Kidney (tissue), 14 donors: ENCODE data around the gene STPG2. TPM values are rescaled to one million over a fixed set of nuclear protein-coding genes. Genes with fewer than 3 reads are reported as not detected.

Experiments
- DNase-seq, 5 donors: peaks; one replicate each; pipeline ENCODE4 v3.0.0-alpha.2; 2013 to 2020
- FAIRE-seq: peaks from 2 replicates; lab custom pipeline; 2012; peaks lifted over from hg19 to GRCh38; lab: Jason Lieb, UNC
- H3K27ac ChIP-seq, 2 donors: one replicate each; pipeline ENCODE4 v1.7.0; 2013; ENCODE audit warnings: low read depth in 2 of 2, low read length in 2 of 2, inconsistent platforms in 1 of 2
- H3K27me3 ChIP-seq: one replicate; pipeline ENCODE4 v1.7.1; 2013; ENCODE audit warnings: low read length, inconsistent platforms; ENCODE audit not compliant: control insufficient read depth, insufficient read depth
- H3K36me3 ChIP-seq, 3 donors: one replicate each; pipeline versions ENCODE4 v1.7.0 to v1.7.1; 2013; ENCODE audit warnings: low read length in 3 of 3, control low read depth in 1 of 3, inconsistent platforms in 1 of 3; ENCODE audit not compliant: insufficient read depth in 3 of 3, control insufficient read depth in 2 of 3
- H3K4me1 ChIP-seq, 3 donors: one replicate each; pipeline versions ENCODE4 v1.7.0 to v1.7.1; 2013; ENCODE audit warnings: low read length in 3 of 3, inconsistent platforms in 1 of 3, low read depth in 1 of 3; ENCODE audit not compliant: control insufficient read depth in 2 of 3, insufficient read depth in 2 of 3
- H3K4me3 ChIP-seq, 3 donors: one replicate each; pipeline versions ENCODE4 v1.7.0 to v1.8.1; 2013; ENCODE audit warnings: low read length in 3 of 3, control low read depth in 1 of 3, inconsistent platforms in 1 of 3
- H3K9ac ChIP-seq, 3 donors: one replicate each; pipeline versions ENCODE4 v1.7.0 to v1.7.1; 2013; ENCODE audit warnings: low read length in 3 of 3, control low read depth in 1 of 3, inconsistent platforms in 1 of 3
- H3K9me3 ChIP-seq, 3 donors: one replicate each; pipeline versions ENCODE4 v1.7.0 to v1.7.1; 2013; ENCODE audit warnings: low read length in 3 of 3, control low read depth in 1 of 3, inconsistent platforms in 1 of 3; ENCODE audit not compliant: control insufficient read depth in 2 of 3, insufficient read depth in 1 of 3
- intact Hi-C: fragments of 100-400 bp; cut with DNase I; formaldehyde crosslinking; loops from one replicate; pipeline ENCODE4 v1.11.1; 2022
- polyA plus RNA-seq: library from polyadenylated mRNA; stranded (reverse); fragments of 350-450 nt; fragmentation: Illumina TruSeq; extraction: RNeasy Lipid Tissue Mini Kit (QIAGEN cat#74804); gene quantifications from one replicate; pipeline ENCODE4 v1.2.3, GENCODE V29; 2014; ENCODE audit warnings: low read depth, low replicate concordance; ENCODE audit not compliant: insufficient read depth
- total RNA-seq: library from RNA; stranded (reverse); fragmentation: NEBNext Ultra II Directional; extraction: Animal tissue kit (Norgen Biotek cat#: 25700); gene quantifications from one replicate; pipeline ENCODE4 v1.2.1, GENCODE V29; 2021
- TF ChIP-seq, protein P1 (sequence below): IDR thresholded peaks from 3 replicates; pipeline ENCODE4 v1.5.1; 2012; ENCODE audit warnings: mild to moderate bottlenecking, moderate library complexity, borderline replicate concordance; ENCODE audit not compliant: insufficient read depth; ENCODE audit errors: extremely low read depth
- donor health status: control.
- donor health status: control.
- donor health status: control.
- donor health status: control.
- donor health status: control.
- donor health status: DM: yes; HTN: yes; CAD: no.
- donor health status: Normal renal cell carcinoma (clear cell type).

STPG2 gene
- total and polyA plus RNA-seq, 2 donors from 2014 or later: 0.43 to 1.1 TPM

- TF ChIP-seq, protein P1, sequence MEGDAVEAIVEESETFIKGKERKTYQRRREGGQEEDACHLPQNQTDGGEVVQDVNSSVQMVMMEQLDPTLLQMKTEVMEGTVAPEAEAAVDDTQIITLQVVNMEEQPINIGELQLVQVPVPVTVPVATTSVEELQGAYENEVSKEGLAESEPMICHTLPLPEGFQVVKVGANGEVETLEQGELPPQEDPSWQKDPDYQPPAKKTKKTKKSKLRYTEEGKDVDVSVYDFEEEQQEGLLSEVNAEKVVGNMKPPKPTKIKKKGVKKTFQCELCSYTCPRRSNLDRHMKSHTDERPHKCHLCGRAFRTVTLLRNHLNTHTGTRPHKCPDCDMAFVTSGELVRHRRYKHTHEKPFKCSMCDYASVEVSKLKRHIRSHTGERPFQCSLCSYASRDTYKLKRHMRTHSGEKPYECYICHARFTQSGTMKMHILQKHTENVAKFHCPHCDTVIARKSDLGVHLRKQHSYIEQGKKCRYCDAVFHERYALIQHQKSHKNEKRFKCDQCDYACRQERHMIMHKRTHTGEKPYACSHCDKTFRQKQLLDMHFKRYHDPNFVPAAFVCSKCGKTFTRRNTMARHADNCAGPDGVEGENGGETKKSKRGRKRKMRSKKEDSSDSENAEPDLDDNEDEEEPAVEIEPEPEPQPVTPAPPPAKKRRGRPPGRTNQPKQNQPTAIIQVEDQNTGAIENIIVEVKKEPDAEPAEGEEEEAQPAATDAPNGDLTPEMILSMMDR: no peak
- H3K36me3 ChIP-seq: no peaks in the 10 kb centered on the region
- FAIRE-seq: no peak
Observed at GRCh38 chr4:97938141-97938540, 205.1 kb downstream of the STPG2 start.

DNA sequence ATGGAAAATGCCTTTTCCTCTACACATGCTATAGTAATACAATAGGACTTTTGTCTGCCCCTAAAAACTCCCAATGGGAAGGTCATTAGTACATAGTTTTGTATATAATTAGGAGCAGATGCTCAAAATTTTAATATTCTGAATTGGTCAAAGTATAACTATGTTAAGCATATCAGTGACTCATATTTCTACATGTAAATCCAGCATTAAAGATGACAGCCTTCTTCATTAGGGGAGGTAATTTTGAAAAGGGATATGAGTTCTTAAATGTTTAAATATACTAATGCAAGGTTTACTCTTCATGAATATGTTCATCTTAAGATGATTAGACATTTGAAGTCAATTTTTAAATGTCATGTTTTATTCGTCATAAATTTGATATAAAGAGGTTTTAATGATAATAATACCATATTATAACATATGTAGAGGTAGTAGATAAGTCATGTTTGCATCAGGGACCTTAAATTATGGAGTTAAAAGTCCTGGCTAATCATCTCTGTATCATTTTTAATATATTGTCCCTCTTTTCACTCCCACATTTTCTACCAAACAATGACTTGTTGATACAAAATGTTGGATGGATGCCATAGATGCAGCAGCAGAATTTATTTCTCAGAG is 218.8 kb downstream of the STPG2 start:
- Histone ChIP-seq H3K9me3 (no peaks in the 10 kb centered on the region), H3K9ac (no peak overlapping the region), H3K4me1 (no peaks in the 10 kb centered on the region), H3K4me3 (no peak overlapping the region), H3K36me3 (no peaks in the 10 kb centered on the region), H3K27ac (no peak overlapping the region), H3K27me3 (no peaks in the 10 kb centered on the region)
- FAIRE-seq (no peak), DNase-seq (no peak)
- TF ChIP-seq, protein P1: no peak
- intact Hi-C loops: no loop called here

More at GRCh38 chr4:97938141-97938540, 205.1 kb downstream of the STPG2 start:
- intact Hi-C loops: no loop called here
- Histone ChIP-seq H3K9ac (no peak overlapping the region), H3K27ac (no peak overlapping the region), H3K27me3 (no peaks in the 10 kb centered on the region), H3K4me1 (no peaks in the 10 kb centered on the region), H3K9me3 (peaks cover 0 to 16% (median 5%) of the 10 kb centered on the region in 3 donors), H3K4me3 (no peak overlapping the region)
- no peak for DNase-seq

DNA sequence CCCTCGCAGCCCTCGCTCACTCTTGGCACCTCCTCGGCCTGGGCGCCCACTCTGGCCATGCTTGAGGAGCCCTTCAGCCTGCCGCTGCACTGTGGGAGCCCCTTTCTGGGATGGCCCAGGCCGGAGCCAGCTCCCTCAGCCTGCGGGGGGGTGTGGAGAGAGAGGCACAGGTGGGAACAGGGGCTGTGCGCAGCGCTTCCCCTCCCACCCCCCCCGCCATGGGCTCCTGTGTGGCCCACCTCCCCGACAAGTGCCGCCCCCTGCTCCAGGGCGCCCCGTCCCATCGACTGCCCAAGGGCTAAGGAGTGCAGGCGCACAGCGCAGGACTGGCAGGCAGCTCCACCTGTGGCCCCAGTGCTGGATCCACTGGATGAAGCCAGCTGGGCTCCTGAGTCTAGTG is 220.2 kb downstream of the STPG2 start:
- Histone ChIP-seq H3K36me3 (no peaks in the 10 kb centered on the region), H3K4me1 (no peaks in the 10 kb centered on the region), H3K9ac (no peak overlapping the region), H3K27ac (no peak overlapping the region), H3K4me3 (no peak overlapping the region), H3K9me3 (no peaks in the 10 kb centered on the region), H3K27me3 (no peaks in the 10 kb centered on the region)
- DNase-seq: peak in 1 of 5 donors; percentile 52
- intact Hi-C loops: no loop called here
- TF ChIP-seq, protein P1: no peak
- no peak for FAIRE-seq

DNA sequence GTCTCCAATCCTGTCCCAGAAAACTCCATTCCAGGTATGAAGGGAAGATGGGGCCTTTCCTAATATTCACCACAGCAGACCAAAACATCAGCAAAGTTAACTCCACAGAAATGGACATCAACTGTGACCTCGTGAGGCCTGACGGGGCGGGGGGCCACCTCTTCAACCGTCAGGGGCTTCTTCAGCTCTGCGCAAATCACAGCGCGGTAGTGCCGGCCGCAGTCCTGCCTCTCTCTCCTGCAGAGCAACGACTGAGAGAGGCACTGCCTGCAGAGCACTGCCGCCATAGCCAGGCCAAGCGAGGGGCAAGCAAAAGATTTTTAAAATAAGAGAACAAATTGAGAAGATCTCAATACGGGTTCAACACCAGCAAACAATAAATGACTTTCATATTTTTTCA is 226.2 kb downstream of the STPG2 start:
- Histone ChIP-seq H3K4me1 (peaks cover 0 to 7% (median 0%) of the 10 kb centered on the region in 3 donors), H3K9ac (no peak overlapping the region), H3K36me3 (no peaks in the 10 kb centered on the region), H3K9me3 (no peaks in the 10 kb centered on the region), H3K27ac (no peak overlapping the region), H3K27me3 (no peaks in the 10 kb centered on the region), H3K4me3 (no peak overlapping the region)
- TF ChIP-seq, protein P1: no peak
- intact Hi-C loops: no loop called here
- FAIRE-seq (no peak), DNase-seq (peak in 1 of 5 donors; percentile 59)
